Measurements from ENCODE around the gene NUDT8. TPM values are rescaled to one million over a fixed set of nuclear protein-coding genes. Genes with fewer than 3 reads are reported as not detected.

Gene NUDT8
- total RNA-seq, 1 donor from 2014 or later, result 3.0 TPM

DNA sequence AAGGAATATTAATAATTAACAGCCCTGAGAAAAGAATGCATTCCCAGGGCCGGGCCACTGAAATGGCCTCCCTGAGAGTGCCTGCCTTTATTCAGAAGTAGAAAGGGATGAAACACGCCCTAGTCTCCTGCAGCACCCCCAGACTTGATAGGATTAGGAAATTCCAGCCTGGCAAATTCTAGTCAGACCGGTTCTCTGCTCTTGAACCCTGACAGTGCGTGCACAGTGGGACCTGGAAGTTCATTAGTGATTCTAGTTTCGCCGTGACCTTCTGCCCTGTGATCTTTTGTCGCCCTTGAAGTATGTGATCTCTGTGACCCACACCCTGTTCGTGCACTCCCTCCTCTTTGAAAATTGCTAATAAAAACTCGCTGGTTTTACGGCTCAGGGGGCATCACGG, 48.3 kb downstream of the NUDT8 start:
- Histone ChIP-seq H3K79me2 (ENCODE audit: insufficient read depth, low read length) (peaks cover 29% of the 10 kb centered on the region), H3K4me1 (ENCODE audit: insufficient read depth, low read length) (peaks cover 21% of the 10 kb centered on the region), H2AFZ (ENCODE audit: low read depth, low read length) (no peak overlapping the region), H3K27ac (ENCODE audit: low read depth, low read length) (no peak overlapping the region), H3K27me3 (ENCODE audit: insufficient read depth, low read length) (peaks cover 18% of the 10 kb centered on the region), H3K4me3 (ENCODE audit: insufficient read depth, low read depth, low read length) (no peak overlapping the region), H3K9ac (ENCODE audit: low read length) (no peak overlapping the region), H3K36me3 (ENCODE audit: insufficient read depth, low read length) (no peaks in the 10 kb centered on the region), H3K9me3 (ENCODE audit: insufficient read depth, low read depth, low read length) (no peaks in the 10 kb centered on the region), H4K20me1 (ENCODE audit: insufficient read depth, low read length) (peaks cover 22% of the 10 kb centered on the region), H3K4me2 (ENCODE audit: low read length) (no peak overlapping the region)
- H3K4me3 Mint-ChIP-seq (ENCODE audit: unreplicated experiment), result peak overlapping the region; percentile 55
- peak overlapping the region; percentile 60 for H3K27ac Mint-ChIP-seq (ENCODE audit: unreplicated experiment)
- peaks cover 8% of the 10 kb centered on the region for H3K27me3 Mint-ChIP-seq (ENCODE audit: low read depth, unreplicated experiment)
- DNase-seq (ENCODE audit: low read depth) (no peak), FAIRE-seq (no peak)
- TF ChIP-seq EZH2 (IDR thresholded peaks at IDR 0.05; ENCODE audit: insufficient read depth, low read length) (no peak), CTCF (IDR thresholded peaks at IDR 0.05; ENCODE audit: insufficient read depth, low read depth, low read length) (no peak)
- peaks cover 27% of the 10 kb centered on the region for H3K4me1 Mint-ChIP-seq (ENCODE audit: low read depth, unreplicated experiment)
- no peaks in the 10 kb centered on the region for H3K9me3 Mint-ChIP-seq (ENCODE audit: unreplicated experiment)
- H3K36me3 Mint-ChIP-seq (ENCODE audit: low read depth, unreplicated experiment), result peaks cover 14% of the 10 kb centered on the region

DNA sequence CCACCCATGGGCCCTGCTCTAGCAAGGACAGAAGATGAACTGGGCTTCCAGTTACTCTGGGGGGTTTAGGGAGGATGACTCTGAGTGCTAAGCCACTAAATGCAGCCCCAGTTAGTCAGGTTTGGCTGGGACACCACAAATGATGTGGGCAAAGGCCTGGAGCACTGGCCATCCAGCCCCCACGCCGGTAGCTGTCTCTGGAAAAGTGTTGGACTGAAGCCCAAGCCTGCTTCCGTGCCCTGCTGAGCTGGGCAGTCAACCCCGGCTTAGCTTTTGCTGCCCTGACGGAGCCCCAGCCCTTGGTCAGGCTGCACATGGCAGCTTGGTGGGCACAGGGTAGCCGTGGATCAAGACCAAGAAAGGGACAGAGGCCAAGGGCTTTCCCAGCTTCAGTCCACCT, 51.8 kb downstream of the NUDT8 start:
- no peak overlapping the region for H3K27ac Mint-ChIP-seq (ENCODE audit: unreplicated experiment)

More for the DNA sequence above, 51.8 kb downstream of the NUDT8 start:
- DNase-seq (ENCODE audit: low read depth) (no peak), FAIRE-seq (no peak)
- Histone ChIP-seq H3K27me3 (ENCODE audit: insufficient read depth, low read length) (peaks cover 22% of the 10 kb centered on the region), H4K20me1 (ENCODE audit: insufficient read depth, low read length) (no peaks in the 10 kb centered on the region), H3K4me3 (ENCODE audit: insufficient read depth, low read depth, low read length) (no peak overlapping the region), H3K4me1 (ENCODE audit: insufficient read depth, low read length) (peaks cover 9% of the 10 kb centered on the region), H3K36me3 (ENCODE audit: insufficient read depth, low read length) (no peaks in the 10 kb centered on the region), H3K4me2 (ENCODE audit: low read length) (no peak overlapping the region), H3K9ac (ENCODE audit: low read length) (no peak overlapping the region), H3K9me3 (ENCODE audit: insufficient read depth, low read depth, low read length) (no peaks in the 10 kb centered on the region), H3K27ac (ENCODE audit: low read depth, low read length) (no peak overlapping the region), H2AFZ (ENCODE audit: low read depth, low read length) (no peak overlapping the region), H3K79me2 (ENCODE audit: insufficient read depth, low read length) (no peaks in the 10 kb centered on the region)
- H3K4me3 Mint-ChIP-seq (ENCODE audit: unreplicated experiment), result no peak overlapping the region
- H3K36me3 Mint-ChIP-seq (ENCODE audit: low read depth, unreplicated experiment), result no peaks in the 10 kb centered on the region
- no peaks in the 10 kb centered on the region for H3K9me3 Mint-ChIP-seq (ENCODE audit: unreplicated experiment)
- TF ChIP-seq CTCF (IDR thresholded peaks at IDR 0.05; ENCODE audit: insufficient read depth, low read depth, low read length) (no peak), EZH2 (IDR thresholded peaks at IDR 0.05; ENCODE audit: insufficient read depth, low read length) (no peak)
- H3K4me1 Mint-ChIP-seq (ENCODE audit: low read depth, unreplicated experiment), result peaks cover 13% of the 10 kb centered on the region
- peaks cover 13% of the 10 kb centered on the region for H3K27me3 Mint-ChIP-seq (ENCODE audit: low read depth, unreplicated experiment)

Other genes starting within 250 kb of the NUDT8 start
- 9.2 and 9.4 TPM in 2 replicates for gene RAD9A, start 238.0 kb downstream of the NUDT8 start, total RNA-seq
- 157 and 159 TPM in 2 replicates for gene PPP1CA, start 228.1 kb downstream of the NUDT8 start, total RNA-seq
- gene TBC1D10C, start 225.9 kb downstream of the NUDT8 start, total RNA-seq, result 0.16 TPM in 1 of 2 replicates, not detected in the other
- 0.10 and 0.23 TPM in 2 replicates for gene CARNS1, start 214.3 kb downstream of the NUDT8 start, total RNA-seq
- gene RPS6KB2, start 201.4 kb downstream of the NUDT8 start, total RNA-seq, result 52.9 and 57.0 TPM in 2 replicates
- gene PTPRCAP, start 192.3 kb downstream of the NUDT8 start, total RNA-seq, result 1.7 and 2.3 TPM in 2 replicates
- 102 and 124 TPM in 2 replicates for gene CORO1B, start 186.5 kb downstream of the NUDT8 start, total RNA-seq
- not detected in 2 replicates for gene GPR152, start 177.2 kb downstream of the NUDT8 start, total RNA-seq
- not detected in 2 replicates for gene CABP4, start 174.6 kb downstream of the NUDT8 start, total RNA-seq
- 38.0 and 48.1 TPM in 2 replicates for gene TMEM134, start 160.7 kb downstream of the NUDT8 start, total RNA-seq
- 42.1 and 43.6 TPM in 2 replicates for gene AIP, start 146.9 kb downstream of the NUDT8 start, total RNA-seq
- gene PITPNM1, start 124.6 kb downstream of the NUDT8 start, total RNA-seq, result 61.1 and 71.5 TPM in 2 replicates
- 36.1 and 45.0 TPM in 2 replicates for gene CDK2AP2, start 121.8 kb downstream of the NUDT8 start, total RNA-seq
- not detected in 2 replicates for gene CABP2, start 106.5 kb downstream of the NUDT8 start, total RNA-seq
- 1,173 and 1,365 TPM in 2 replicates for gene GSTP1, start 46.1 kb downstream of the NUDT8 start, total RNA-seq
- 117 and 118 TPM in 2 replicates for gene NDUFV1, start 23.0 kb downstream of the NUDT8 start, total RNA-seq
- gene TBX10, start 9.8 kb upstream of the NUDT8 start, total RNA-seq, result not detected in 2 replicates
- gene ACY3, start 20.8 kb upstream of the NUDT8 start, total RNA-seq, result not detected in 2 replicates
- not detected in 2 replicates for gene ALDH3B2, start 44.7 kb upstream of the NUDT8 start, total RNA-seq

All from astrocyte (in vitro differentiated cells and primary cell).